ENCODE measurements around the gene DNAJC30.
A peak's percentile ranks its signal among the peaks of the same experiment; 100 is the strongest.

The DNAJC30 gene

DNA sequence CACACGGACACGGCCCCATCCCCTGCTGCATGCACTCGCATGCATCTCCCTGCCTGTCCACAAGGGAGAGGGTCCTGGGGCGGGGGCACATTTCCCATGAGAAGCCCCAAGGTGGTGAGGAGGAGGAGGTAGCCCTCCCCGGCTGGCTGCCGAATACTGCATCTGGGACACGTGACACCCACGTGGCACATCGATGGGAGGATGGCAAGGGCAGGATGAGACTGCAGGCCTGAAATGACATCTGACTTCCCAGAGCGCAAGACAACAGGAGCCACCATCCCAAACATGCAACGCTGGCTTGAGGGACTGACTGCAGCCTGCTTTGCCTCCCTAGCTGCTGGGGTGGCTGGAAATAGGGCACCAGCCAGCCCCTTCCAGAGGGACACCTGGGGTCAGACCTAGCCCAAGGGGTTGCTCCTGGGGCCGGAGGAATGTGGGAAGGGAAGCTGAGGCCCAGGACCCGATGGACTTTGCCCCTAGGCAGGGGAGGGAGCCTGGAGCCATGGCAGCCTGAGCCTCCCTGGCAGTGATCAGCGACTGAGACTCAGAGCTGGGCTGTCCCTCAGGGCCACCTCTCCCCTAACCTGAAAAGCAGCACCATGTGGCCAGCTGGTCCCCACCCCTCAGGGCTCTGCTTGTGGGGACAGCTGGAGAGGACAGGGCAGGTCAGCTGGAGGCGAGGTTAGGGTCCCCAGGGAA, 16.3 kb upstream of the DNAJC30 start:
- Histone ChIP-seq H3K4me1 (ENCODE audit: insufficient read depth, low read length) (peaks cover 7% of the 10 kb centered on the region; the same call in 1 of the 2 replicates), H3K4me3 (ENCODE audit: low read length) (no peak overlapping the region), H3K9me3 (ENCODE audit: insufficient read depth, low read depth, low read length) (no peaks in the 10 kb centered on the region), H3K27ac (ENCODE audit: low read length) (no peak overlapping the region), H3K9ac (ENCODE audit: low read depth, low read length) (no peak overlapping the region), H3K36me3 (ENCODE audit: insufficient read depth, low read depth, low read length) (peaks cover 53% of the 10 kb centered on the region), H3K27me3 (ENCODE audit: insufficient read depth, low read length) (no peaks in the 10 kb centered on the region)

GRCh38 chr7:73698410-73698809, 15.2 kb upstream of the DNAJC30 start:
- Histone ChIP-seq H3K27me3 (ENCODE audit: insufficient read depth, low read length) (no peaks in the 10 kb centered on the region), H3K4me3 (ENCODE audit: low read length) (no peak overlapping the region), H3K36me3 (ENCODE audit: insufficient read depth, low read depth, low read length) (peaks cover 64% of the 10 kb centered on the region), H3K9me3 (ENCODE audit: insufficient read depth, low read depth, low read length) (no peaks in the 10 kb centered on the region), H3K9ac (ENCODE audit: low read depth, low read length) (no peak overlapping the region), H3K4me1 (ENCODE audit: insufficient read depth, low read length) (peaks cover 5% of the 10 kb centered on the region; the same call in 1 of the 2 replicates), H3K27ac (ENCODE audit: low read length) (no peak overlapping the region)

GRCh38 chr7:73696372-73696771, 13.1 kb upstream of the DNAJC30 start:
- Histone ChIP-seq H3K36me3 (ENCODE audit: insufficient read depth, low read depth, low read length) (peaks cover 84% of the 10 kb centered on the region), H3K4me3 (ENCODE audit: low read length) (no peak overlapping the region), H3K27me3 (ENCODE audit: insufficient read depth, low read length) (no peaks in the 10 kb centered on the region), H3K9ac (ENCODE audit: low read depth, low read length) (no peak overlapping the region), H3K9me3 (ENCODE audit: insufficient read depth, low read depth, low read length) (no peaks in the 10 kb centered on the region), H3K4me1 (ENCODE audit: insufficient read depth, low read length) (no peaks in the 10 kb centered on the region), H3K27ac (ENCODE audit: low read length) (no peak overlapping the region)

DNA sequence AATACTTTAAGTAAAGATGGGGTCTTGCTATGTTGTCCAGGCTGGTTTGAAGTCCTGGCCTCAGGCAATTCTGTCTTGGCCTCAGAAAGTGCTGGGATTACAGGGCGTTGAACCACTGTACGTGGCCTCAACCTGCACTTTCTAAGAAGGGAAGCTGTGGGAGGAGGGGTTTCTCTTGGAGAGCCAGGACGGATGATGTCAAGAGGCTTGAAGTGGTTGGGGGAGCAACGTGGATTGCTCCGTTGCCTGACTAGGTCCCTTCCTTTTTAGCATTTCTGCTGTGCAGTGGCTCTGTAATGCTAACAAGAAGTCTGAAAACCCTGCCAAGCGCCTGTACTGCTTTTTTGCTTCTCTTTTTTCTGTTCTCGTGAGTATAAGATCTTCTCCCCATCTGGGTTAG, 7.4 kb upstream of the DNAJC30 start:
- Histone ChIP-seq H3K9me3 (ENCODE audit: insufficient read depth, low read depth, low read length) (no peaks in the 10 kb centered on the region), H3K4me3 (ENCODE audit: low read length) (no peak overlapping the region), H3K27me3 (ENCODE audit: insufficient read depth, low read length) (no peaks in the 10 kb centered on the region), H3K4me1 (ENCODE audit: insufficient read depth, low read length) (no peaks in the 10 kb centered on the region), H3K36me3 (ENCODE audit: insufficient read depth, low read depth, low read length) (peaks cover 91% of the 10 kb centered on the region), H3K9ac (ENCODE audit: low read depth, low read length) (no peak overlapping the region), H3K27ac (ENCODE audit: low read length) (no peak overlapping the region)

DNA sequence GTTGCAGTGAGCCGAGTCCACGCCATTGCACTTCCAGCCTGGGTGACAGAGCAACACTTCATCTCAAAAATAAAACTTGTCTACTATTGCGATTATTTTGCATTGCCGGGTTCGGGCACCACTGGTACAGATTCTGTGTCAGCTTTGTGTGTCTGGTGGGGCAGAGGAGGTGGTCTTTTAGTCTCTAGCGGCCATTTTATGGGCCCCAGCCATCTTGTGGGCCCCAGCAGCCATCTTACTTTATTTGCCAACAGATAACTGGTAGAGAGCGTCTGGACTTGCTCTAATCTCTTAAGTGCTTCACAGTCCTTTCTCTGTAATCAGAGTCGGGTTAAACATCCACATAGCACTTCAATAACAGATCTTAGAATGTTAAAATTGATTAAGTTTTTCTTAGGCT, 5.0 kb upstream of the DNAJC30 start:
- H3K36me3 ChIP-seq (ENCODE audit: insufficient read depth, low read depth, low read length) = peaks cover 70% of the 10 kb centered on the region

GRCh38 chr7:73685311-73685710, 2.1 kb upstream of the DNAJC30 start:
- Histone ChIP-seq H3K9ac (ENCODE audit: low read depth, low read length) (no peak overlapping the region), H3K9me3 (ENCODE audit: insufficient read depth, low read depth, low read length) (no peaks in the 10 kb centered on the region), H3K36me3 (ENCODE audit: insufficient read depth, low read depth, low read length) (peaks cover 41% of the 10 kb centered on the region), H3K4me3 (ENCODE audit: low read length) (no peak overlapping the region), H3K4me1 (ENCODE audit: insufficient read depth, low read length) (peaks cover 2% of the 10 kb centered on the region; the same call in 1 of the 2 replicates), H3K27ac (ENCODE audit: low read length) (no peak overlapping the region), H3K27me3 (ENCODE audit: insufficient read depth, low read length) (no peaks in the 10 kb centered on the region)

More for the DNA sequence above, 5.0 kb upstream of the DNAJC30 start:
- H3K4me1 ChIP-seq (ENCODE audit: insufficient read depth, low read length) = no peaks in the 10 kb centered on the region
- H3K4me3 ChIP-seq (ENCODE audit: low read length) = no peak overlapping the region
- H3K27me3 ChIP-seq (ENCODE audit: insufficient read depth, low read length) = no peaks in the 10 kb centered on the region
- H3K27ac ChIP-seq (ENCODE audit: low read length) = no peak overlapping the region
- H3K9ac ChIP-seq (ENCODE audit: low read depth, low read length) = no peak overlapping the region
- H3K9me3 ChIP-seq (ENCODE audit: insufficient read depth, low read depth, low read length) = no peaks in the 10 kb centered on the region

DNA sequence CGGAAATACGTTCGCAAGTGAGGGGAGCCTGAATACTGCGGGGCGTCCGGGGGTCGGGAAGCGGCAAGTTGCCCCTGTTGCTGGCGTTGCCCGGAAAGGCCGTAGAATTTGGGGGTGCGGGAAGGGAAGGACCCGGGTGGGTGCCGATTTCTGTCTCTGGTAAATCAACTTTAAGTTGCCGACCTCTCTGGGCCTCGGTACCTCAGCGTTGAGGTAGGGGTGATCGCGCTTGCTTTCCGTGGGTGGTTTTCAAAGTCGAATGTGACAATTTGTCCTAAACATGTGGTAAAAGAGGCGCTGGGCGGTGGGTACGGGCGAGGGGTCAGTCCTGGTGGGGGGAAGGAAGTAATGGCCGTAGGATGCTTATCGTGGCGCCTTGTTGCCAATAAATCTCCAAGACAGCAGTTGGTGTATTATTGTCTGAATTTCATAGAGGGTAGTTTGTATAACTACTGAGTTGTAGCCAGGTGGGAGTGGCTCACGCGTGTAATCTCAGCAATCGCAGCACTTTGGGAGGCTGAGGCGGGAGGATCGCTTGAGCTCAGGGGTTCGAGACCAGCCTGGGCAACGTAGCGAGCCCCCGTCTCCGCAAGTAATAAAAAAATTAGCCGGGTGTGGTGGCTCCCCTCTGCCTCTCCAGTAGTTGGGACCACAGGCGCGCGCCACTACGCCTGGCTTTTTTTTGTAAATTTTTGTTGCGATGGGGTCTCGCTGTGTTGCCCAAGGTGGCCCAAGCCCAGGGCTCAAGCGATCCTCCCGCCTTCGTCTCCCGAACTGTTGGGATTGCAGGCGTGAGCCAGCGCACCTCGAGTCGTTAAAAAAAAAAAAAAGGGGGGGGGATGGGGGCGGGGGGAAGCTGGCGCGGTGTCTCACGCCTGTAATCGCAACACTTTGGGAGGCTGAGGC, 788 bp upstream of the DNAJC30 start:
- H3K9me3 ChIP-seq (ENCODE audit: insufficient read depth, low read depth, low read length) = no peaks in the 10 kb centered on the region
- H3K9ac ChIP-seq (ENCODE audit: low read depth, low read length) = peak overlapping the region; percentile 98
- H3K27me3 ChIP-seq (ENCODE audit: insufficient read depth, low read length) = no peaks in the 10 kb centered on the region
- peak overlapping the region; percentile 97 for H3K4me3 ChIP-seq (ENCODE audit: low read length)
- H3K27ac ChIP-seq (ENCODE audit: low read length) = peak overlapping the region; percentile 74
- H3K4me1 ChIP-seq (ENCODE audit: insufficient read depth, low read length) = peaks cover 2% of the 10 kb centered on the region; the same call in 1 of the 2 replicates
- peaks cover 30% of the 10 kb centered on the region for H3K36me3 ChIP-seq (ENCODE audit: insufficient read depth, low read depth, low read length)

GRCh38 chr7:73682745-73683055, 553 bp downstream of the DNAJC30 start:
- peak overlapping the region; percentile 92 for H3K9ac ChIP-seq (ENCODE audit: low read depth, low read length)
- H3K36me3 ChIP-seq (ENCODE audit: insufficient read depth, low read depth, low read length) = peaks cover 27% of the 10 kb centered on the region
- H3K27ac ChIP-seq (ENCODE audit: low read length) = no peak overlapping the region
- H3K4me3 ChIP-seq (ENCODE audit: low read length) = peak overlapping the region; percentile 97
- H3K27me3 ChIP-seq (ENCODE audit: insufficient read depth, low read length) = no peaks in the 10 kb centered on the region
- peaks cover 2% of the 10 kb centered on the region; the same call in 1 of the 2 replicates for H3K4me1 ChIP-seq (ENCODE audit: insufficient read depth, low read length)
- no peaks in the 10 kb centered on the region for H3K9me3 ChIP-seq (ENCODE audit: insufficient read depth, low read depth, low read length)

- peaks cover 2% of the 10 kb centered on the region; the same call in 1 of the 2 replicates for H3K4me1 ChIP-seq (ENCODE audit: insufficient read depth, low read length)
- H3K4me3 ChIP-seq (ENCODE audit: low read length) = no peak overlapping the region
- no peak overlapping the region for H3K27ac ChIP-seq (ENCODE audit: low read length)
- no peaks in the 10 kb centered on the region for H3K27me3 ChIP-seq (ENCODE audit: insufficient read depth, low read length)
- H3K36me3 ChIP-seq (ENCODE audit: insufficient read depth, low read depth, low read length) = peaks cover 12% of the 10 kb centered on the region; the same call in 1 of the 2 replicates
- no peak overlapping the region for H3K9ac ChIP-seq (ENCODE audit: low read depth, low read length)
- H3K9me3 ChIP-seq (ENCODE audit: insufficient read depth, low read depth, low read length) = no peaks in the 10 kb centered on the region
Measured at GRCh38 chr7:73681031-73681430, 2.2 kb downstream of the DNAJC30 start.

- Histone ChIP-seq H3K27ac (ENCODE audit: low read length) (no peak overlapping the region), H3K36me3 (ENCODE audit: insufficient read depth, low read depth, low read length) (peaks cover 12% of the 10 kb centered on the region; the same call in 1 of the 2 replicates), H3K9me3 (ENCODE audit: insufficient read depth, low read depth, low read length) (no peaks in the 10 kb centered on the region), H3K4me1 (ENCODE audit: insufficient read depth, low read length) (peaks cover 2% of the 10 kb centered on the region; the same call in 1 of the 2 replicates), H3K9ac (ENCODE audit: low read depth, low read length) (no peak overlapping the region), H3K4me3 (ENCODE audit: low read length) (no peak overlapping the region), H3K27me3 (ENCODE audit: insufficient read depth, low read length) (no peaks in the 10 kb centered on the region)
Measured at GRCh38 chr7:73680501-73680900, 2.8 kb downstream of the DNAJC30 start.

- Histone ChIP-seq H3K4me1 (ENCODE audit: insufficient read depth, low read length) (peaks cover 2% of the 10 kb centered on the region; the same call in 1 of the 2 replicates), H3K4me3 (ENCODE audit: low read length) (no peak overlapping the region), H3K9ac (ENCODE audit: low read depth, low read length) (no peak overlapping the region), H3K27me3 (ENCODE audit: insufficient read depth, low read length) (no peaks in the 10 kb centered on the region), H3K9me3 (ENCODE audit: insufficient read depth, low read depth, low read length) (no peaks in the 10 kb centered on the region), H3K36me3 (ENCODE audit: insufficient read depth, low read depth, low read length) (peaks cover 12% of the 10 kb centered on the region; the same call in 1 of the 2 replicates), H3K27ac (ENCODE audit: low read length) (no peak overlapping the region)
Measured at GRCh38 chr7:73679709-73680108, 3.5 kb downstream of the DNAJC30 start.

Measured in iPS-20b (cell line).